ENCODE measurements around the gene SIGMAR1.

- TF ChIP-seq POLR2A (IDR thresholded peaks at IDR 0.05; ENCODE audit: low read depth, low read length): no peak
- no peak for TF ChIP-seq SPI1 (IDR thresholded peaks at IDR 0.05; ENCODE audit: low read depth, low read length)
- TF ChIP-seq POLR2AphosphoS5 (IDR thresholded peaks at IDR 0.05; ENCODE audit: low read depth, low read length): no peak
- no peak for TF ChIP-seq TAF1 (IDR thresholded peaks at IDR 0.05; ENCODE audit: low read depth, low read length)
Observed at GRCh38 chr9:34663303-34663605, 25.7 kb upstream of the SIGMAR1 start.
